Mucosa of stomach (tissue), 1 donor: Measurements from ENCODE around the gene ISCU.

ENCODE experiments used
- H3K27me3 ChIP-seq: one replicate; pipeline ENCODE4 v1.7.0; 2013; ENCODE audit warnings: mild to moderate bottlenecking, low read length; ENCODE audit not compliant: control insufficient read depth, insufficient read depth
- H3K36me3 ChIP-seq: one replicate; pipeline ENCODE4 v1.7.0; 2013; ENCODE audit warnings: low read length; ENCODE audit not compliant: control insufficient read depth, insufficient read depth
- H3K4me1 ChIP-seq: one replicate; pipeline ENCODE4 v1.7.0; 2013; ENCODE audit warnings: mild to moderate bottlenecking, low read length; ENCODE audit not compliant: control insufficient read depth, insufficient read depth
- H3K4me3 ChIP-seq: one replicate; pipeline ENCODE4 v1.7.0; 2013; ENCODE audit warnings: low read length
- H3K9ac ChIP-seq: one replicate; pipeline ENCODE4 v1.7.0; 2013; ENCODE audit warnings: mild to moderate bottlenecking, low read length, moderate library complexity
- H3K9me3 ChIP-seq: one replicate; pipeline ENCODE4 v1.7.0; 2013; ENCODE audit warnings: mild to moderate bottlenecking, low read length, moderate library complexity; ENCODE audit not compliant: control insufficient read depth
- donor health status: Pancreatic carcinoma.

ISCU gene

GRCh38 chr12:108576660-108577234 lies 14.4 kb downstream of the ISCU start:
- H3K9ac ChIP-seq: no peak overlapping the region
- H3K9me3 ChIP-seq: no peaks in the 10 kb centered on the region
- no peaks in the 10 kb centered on the region for H3K4me1 ChIP-seq
- no peak overlapping the region for H3K4me3 ChIP-seq
- H3K27me3 ChIP-seq: no peaks in the 10 kb centered on the region
- no peaks in the 10 kb centered on the region for H3K36me3 ChIP-seq

- Histone ChIP-seq H3K27me3 (no peaks in the 10 kb centered on the region), H3K4me3 (no peak overlapping the region), H3K9me3 (no peaks in the 10 kb centered on the region), H3K9ac (no peak overlapping the region), H3K36me3 (no peaks in the 10 kb centered on the region), H3K4me1 (no peaks in the 10 kb centered on the region)
Observed at GRCh38 chr12:108577458-108577857, 15.1 kb downstream of the ISCU start.

GRCh38 chr12:108578264-108578663 lies 15.9 kb downstream of the ISCU start:
- no peaks in the 10 kb centered on the region for H3K4me1 ChIP-seq
- no peaks in the 10 kb centered on the region for H3K27me3 ChIP-seq
- no peak overlapping the region for H3K9ac ChIP-seq
- H3K9me3 ChIP-seq: no peaks in the 10 kb centered on the region
- H3K36me3 ChIP-seq: no peaks in the 10 kb centered on the region
- no peak overlapping the region for H3K4me3 ChIP-seq

DNA sequence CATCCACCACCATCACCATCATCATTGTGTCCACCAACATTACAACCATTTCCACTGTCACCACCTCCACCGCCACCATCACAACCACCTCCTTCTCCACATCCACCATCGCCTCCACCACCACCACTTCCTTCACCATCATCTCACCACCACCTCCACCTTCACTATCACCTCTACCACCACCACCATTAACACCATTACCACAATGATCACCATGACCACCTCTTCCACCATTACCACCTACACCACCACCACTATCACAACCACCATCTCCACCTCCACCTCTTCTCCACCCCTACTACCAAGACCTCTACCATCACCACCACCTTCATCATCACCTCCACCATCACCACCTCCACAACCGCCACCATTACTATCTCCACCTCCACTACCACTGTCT lies 16.4 kb downstream of the ISCU start:
- no peak overlapping the region for H3K9ac ChIP-seq
- H3K4me3 ChIP-seq: no peak overlapping the region
- no peaks in the 10 kb centered on the region for H3K9me3 ChIP-seq
- H3K4me1 ChIP-seq: no peaks in the 10 kb centered on the region
- H3K27me3 ChIP-seq: no peaks in the 10 kb centered on the region
- no peaks in the 10 kb centered on the region for H3K36me3 ChIP-seq

GRCh38 chr12:108580531-108580930 lies 18.1 kb downstream of the ISCU start:
- H3K4me3 ChIP-seq: no peak overlapping the region
- no peak overlapping the region for H3K9ac ChIP-seq
- H3K4me1 ChIP-seq: no peaks in the 10 kb centered on the region
- no peaks in the 10 kb centered on the region for H3K9me3 ChIP-seq
- H3K27me3 ChIP-seq: no peaks in the 10 kb centered on the region
- H3K36me3 ChIP-seq: no peaks in the 10 kb centered on the region

DNA sequence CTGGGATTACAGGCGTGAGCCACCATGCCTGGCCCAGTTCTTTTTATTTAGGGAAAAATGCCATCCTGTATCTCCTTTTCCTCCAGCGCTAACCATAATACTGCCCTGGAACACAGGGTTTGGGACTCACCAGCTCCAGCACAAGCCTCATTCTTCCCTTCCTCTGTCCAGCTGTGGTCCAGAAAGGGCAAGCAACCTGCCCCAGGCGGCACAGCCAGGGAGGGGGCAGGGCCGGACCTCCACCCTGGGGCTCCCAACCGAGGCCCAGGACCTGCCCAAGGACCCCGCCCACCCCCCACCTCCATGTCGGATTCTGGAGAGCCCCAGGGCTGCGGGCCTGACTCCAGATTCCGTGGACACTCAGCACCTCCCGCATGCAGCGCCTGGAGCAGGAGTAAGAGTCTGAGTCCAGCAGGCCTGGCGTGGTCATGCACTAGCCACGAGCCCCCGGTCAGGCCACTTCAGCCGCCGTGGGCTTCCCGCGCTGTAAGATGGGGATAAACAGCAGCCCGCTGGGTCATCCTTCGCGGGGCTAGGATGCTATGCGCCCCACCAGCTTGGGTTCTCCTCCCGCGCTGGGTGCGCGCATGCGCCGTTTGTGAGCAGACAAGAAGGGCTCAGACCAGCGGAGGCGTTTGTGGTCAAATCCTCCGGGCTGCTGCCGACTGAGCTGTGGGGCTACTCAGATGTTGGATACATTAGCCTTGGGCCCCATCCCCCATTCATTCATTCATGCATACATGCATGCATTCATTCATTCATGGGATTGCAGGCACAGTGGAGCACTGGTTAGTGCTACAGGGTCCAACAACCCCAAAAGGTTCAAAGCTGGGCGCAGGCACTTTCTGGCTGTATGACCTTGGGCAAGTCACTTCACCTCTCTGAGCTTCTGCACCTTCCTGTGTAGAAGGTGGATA lies 19.2 kb downstream of the ISCU start:
- Histone ChIP-seq H3K36me3 (no peaks in the 10 kb centered on the region), H3K9me3 (no peaks in the 10 kb centered on the region), H3K9ac (no peak overlapping the region), H3K4me3 (no peak overlapping the region), H3K4me1 (no peaks in the 10 kb centered on the region), H3K27me3 (no peaks in the 10 kb centered on the region)

DNA sequence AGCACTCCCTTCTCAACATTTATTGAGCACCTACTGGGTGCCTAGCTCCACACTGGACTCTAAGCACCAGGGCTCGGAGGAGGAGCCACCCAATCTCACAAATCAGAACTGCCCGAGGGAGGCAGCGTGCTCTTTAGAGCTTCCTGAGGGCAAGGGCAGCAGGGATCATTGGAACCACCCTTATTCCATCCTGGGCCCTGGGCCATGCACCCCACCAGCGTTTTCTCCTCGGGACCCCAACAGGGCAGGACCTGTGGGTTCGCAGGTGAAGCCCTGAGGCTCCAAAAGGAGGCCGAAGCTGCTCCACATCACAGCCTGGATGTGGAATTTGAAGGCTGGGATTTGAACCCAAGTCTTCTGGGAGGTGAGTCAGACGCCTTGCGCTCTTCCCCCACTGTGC lies 20.1 kb downstream of the ISCU start:
- Histone ChIP-seq H3K36me3 (no peaks in the 10 kb centered on the region), H3K4me1 (no peaks in the 10 kb centered on the region), H3K4me3 (no peak overlapping the region), H3K9me3 (no peaks in the 10 kb centered on the region), H3K9ac (no peak overlapping the region), H3K27me3 (no peaks in the 10 kb centered on the region)

DNA sequence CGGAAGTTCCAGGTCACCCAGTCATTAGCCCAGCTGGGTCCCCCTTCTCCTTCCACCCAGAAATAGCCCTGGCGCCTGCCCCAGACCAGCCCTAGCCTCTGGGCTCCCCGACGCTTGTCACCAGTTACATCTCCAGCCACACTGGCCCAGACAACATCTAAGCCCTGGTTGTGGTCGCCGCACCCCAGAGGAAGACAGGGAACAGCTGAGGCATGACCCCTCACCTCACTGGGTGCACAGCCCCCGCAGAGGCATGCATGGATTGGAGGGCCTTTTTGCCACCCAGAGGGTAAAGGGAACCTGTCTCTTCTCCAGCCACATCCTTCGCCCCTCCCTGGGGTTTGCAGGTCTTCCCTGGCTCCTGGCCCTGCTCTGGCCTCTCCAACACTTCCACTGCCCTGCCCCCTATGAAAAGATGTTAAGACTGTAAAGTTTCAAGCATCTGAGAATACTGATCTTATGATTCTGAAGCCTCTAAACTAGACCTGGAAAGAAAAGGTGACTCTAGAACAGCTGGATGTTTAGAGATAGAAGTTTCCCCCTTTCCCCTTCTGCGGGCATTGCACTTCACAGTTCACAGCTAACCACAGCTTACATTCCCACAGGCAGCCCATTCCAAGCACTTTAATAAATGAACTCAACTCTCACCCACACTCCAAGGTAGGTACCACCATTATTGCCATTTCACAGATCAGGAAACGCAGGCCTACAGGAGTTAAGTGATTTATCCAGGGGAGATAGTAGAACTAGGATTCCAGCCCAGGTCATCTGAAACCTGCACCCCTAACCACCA lies 20.8 kb downstream of the ISCU start:
- Histone ChIP-seq H3K9ac (no peak overlapping the region), H3K36me3 (no peaks in the 10 kb centered on the region), H3K9me3 (no peaks in the 10 kb centered on the region), H3K4me3 (no peak overlapping the region), H3K4me1 (peaks cover 2% of the 10 kb centered on the region), H3K27me3 (no peaks in the 10 kb centered on the region)

DNA sequence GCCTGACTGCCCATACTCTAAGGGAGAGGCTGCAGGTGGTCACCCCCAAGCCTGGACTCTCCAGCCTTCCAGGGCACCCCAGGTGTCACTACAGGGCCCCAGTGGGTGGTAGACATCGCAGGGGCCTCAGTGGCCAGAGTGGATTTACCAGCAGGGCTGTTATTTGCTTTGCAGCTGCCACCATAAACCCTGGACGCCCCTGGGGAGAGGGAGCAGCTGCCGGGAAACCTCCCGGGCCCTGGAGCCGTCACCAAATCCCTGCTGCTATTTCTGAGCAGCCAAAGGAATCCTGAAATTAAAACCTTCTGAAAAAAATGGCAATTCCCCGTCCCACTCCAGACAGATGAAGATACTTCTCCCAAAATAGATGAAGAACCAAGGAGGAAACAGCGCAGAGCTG lies 21.6 kb downstream of the ISCU start:
- no peaks in the 10 kb centered on the region for H3K27me3 ChIP-seq
- H3K36me3 ChIP-seq: no peaks in the 10 kb centered on the region
- peaks cover 4% of the 10 kb centered on the region for H3K4me1 ChIP-seq
- H3K9ac ChIP-seq: no peak overlapping the region
- H3K4me3 ChIP-seq: no peak overlapping the region
- no peaks in the 10 kb centered on the region for H3K9me3 ChIP-seq

DNA sequence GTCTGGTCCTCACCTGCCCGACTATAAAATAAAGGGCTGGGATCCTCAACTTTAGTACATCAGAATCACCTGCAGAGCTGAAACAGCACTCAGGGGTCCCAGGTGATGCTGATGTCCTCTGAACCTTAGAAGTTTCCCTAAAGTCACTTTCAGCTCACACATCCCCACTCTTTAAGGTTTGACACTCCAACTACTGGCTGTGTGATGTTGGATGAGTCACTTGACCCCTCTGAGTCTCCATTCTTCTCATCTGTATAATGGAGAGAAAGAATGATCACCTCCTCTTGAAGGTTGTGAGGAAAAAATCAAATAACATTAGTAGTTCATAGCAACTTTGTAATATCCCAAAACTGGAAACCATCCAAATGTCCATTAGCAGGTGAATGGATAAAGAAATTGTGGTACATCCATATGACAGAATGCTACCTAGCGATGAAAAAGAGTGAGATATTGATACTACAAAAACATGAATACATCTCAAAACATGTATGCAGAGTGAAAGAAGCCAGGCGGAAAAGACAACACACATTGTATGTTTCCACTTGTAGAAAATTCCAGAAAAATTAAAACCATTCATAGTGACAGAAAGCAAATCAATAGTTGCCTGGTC lies 22.2 kb downstream of the ISCU start:
- Histone ChIP-seq H3K4me1 (peaks cover 4% of the 10 kb centered on the region), H3K4me3 (no peak overlapping the region), H3K9me3 (no peaks in the 10 kb centered on the region), H3K27me3 (no peaks in the 10 kb centered on the region), H3K36me3 (no peaks in the 10 kb centered on the region), H3K9ac (no peak overlapping the region)

DNA sequence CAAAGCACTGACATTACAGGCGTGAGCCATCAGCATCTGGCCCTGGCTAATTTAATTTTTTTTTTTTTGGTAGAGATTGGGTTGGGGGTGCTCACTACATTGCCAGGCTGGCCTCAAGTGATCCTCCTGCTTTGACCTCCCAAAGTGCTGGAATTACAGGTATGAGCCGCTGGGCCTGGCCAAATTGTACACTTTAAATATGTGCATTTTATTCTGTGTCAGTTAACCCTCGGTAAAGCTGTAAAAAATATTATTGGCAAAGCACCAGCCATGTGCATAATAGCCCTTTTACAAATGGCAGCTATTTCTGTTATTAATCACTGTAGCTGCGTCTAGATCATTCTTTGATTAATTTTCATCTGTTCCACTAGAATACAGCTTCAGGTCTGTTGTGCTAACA lies 23.5 kb downstream of the ISCU start:
- H3K4me1 ChIP-seq: peaks cover 4% of the 10 kb centered on the region
- H3K36me3 ChIP-seq: no peaks in the 10 kb centered on the region
- no peak overlapping the region for H3K4me3 ChIP-seq
- H3K9ac ChIP-seq: no peak overlapping the region
- H3K9me3 ChIP-seq: no peaks in the 10 kb centered on the region
- H3K27me3 ChIP-seq: no peaks in the 10 kb centered on the region

GRCh38 chr12:108586306-108586705 lies 23.9 kb downstream of the ISCU start:
- no peaks in the 10 kb centered on the region for H3K27me3 ChIP-seq
- peaks cover 4% of the 10 kb centered on the region for H3K4me1 ChIP-seq
- H3K36me3 ChIP-seq: no peaks in the 10 kb centered on the region
- no peaks in the 10 kb centered on the region for H3K9me3 ChIP-seq
- no peak overlapping the region for H3K9ac ChIP-seq
- H3K4me3 ChIP-seq: no peak overlapping the region
